ENCODE measurements around the gene SNX19. TPM values are rescaled to one million over a fixed set of nuclear protein-coding genes. Genes with fewer than 3 reads are reported as not detected.
"Not testable (repeated sequence)": the region's sequence is repeated elsewhere in the genome, so short reads cannot be mapped to it uniquely, and the experiment has no call there.

SNX19 gene
- total RNA-seq, 1 donor from 2014 or later: 59.7 TPM

DNA sequence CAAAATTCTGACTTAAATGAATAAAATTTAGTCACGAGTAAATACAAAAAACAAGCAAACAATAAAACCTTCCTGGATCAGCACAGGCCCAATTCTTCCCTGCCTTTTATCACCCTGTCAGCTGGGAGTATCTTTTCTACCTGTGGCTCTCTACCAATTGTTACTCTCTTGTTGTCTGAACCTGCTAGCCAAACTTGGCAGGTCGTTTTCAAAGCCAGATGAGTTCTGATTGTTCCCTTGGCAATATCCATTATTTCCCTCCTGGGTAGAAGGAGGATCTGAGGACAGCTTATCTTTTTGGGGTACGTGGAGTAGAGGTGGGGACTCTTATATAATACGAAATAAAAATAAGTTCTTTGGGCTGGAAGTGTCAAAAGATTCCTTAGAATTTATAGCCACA lies 40.2 kb downstream of the SNX19 start:
- intact Hi-C loops (cut with micrococcal nuclease): loop anchor here (10.0 kb wide), 1 partner anchor 661 kb away; no protein-coding TSS in a partner anchor
- DNase-seq (no peak), ATAC-seq (peak; percentile 22)

DNA sequence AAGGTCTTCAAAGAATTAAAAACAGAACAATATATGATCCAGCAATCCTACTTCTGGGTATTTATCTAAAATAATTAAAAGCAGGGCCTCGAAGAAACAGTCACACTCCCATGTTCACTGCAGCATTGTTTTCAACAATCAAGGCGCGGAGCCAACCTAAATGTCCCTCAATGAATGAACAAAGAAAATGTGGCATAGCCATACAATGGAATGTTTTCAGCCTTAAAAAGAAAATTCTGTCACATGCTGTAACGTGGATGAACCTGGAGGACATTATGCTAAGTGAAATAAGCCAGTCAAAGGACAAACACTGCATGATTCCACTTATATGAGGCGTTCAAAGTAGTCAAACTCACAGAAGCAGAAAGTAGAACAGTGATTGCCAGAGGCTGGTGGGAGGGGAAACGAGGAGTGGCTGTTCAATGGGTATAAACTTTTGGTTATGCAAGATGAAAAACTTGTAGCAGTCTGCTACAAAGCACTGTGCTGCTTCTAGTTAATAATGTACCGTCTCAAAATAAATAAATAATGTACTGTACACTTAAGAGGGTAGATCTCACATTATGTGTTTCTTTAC lies 41.2 kb downstream of the SNX19 start:
- intact Hi-C loops (cut with micrococcal nuclease): loop anchor here (10.0 kb wide), 1 partner anchor 660 kb away; no protein-coding TSS in a partner anchor
- no peak for DNase-seq
- ATAC-seq: no peak

DNA sequence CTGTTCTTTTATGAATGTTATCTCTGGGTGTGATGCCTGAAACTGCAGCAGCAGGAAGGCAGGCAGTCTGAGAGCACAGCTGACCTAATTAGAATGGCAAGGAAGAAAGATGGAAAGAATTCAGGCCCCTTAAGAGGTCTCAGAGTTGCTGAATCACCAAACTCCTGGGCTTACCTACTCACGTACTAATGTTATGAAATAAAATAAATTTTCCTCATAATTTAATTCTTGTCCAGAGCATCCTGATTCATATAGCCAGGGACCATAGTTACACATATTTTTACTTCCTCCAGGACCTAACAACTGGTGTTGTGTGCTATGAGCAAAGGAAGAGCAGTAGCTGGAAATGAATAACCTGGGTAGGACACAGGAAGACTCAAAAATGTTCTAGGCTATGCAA lies 41.9 kb downstream of the SNX19 start:
- no peak for DNase-seq
- ATAC-seq: no peak
- intact Hi-C loops (cut with micrococcal nuclease): loop anchor here (10.0 kb wide), 1 partner anchor 660 kb away; no protein-coding TSS in a partner anchor

DNA sequence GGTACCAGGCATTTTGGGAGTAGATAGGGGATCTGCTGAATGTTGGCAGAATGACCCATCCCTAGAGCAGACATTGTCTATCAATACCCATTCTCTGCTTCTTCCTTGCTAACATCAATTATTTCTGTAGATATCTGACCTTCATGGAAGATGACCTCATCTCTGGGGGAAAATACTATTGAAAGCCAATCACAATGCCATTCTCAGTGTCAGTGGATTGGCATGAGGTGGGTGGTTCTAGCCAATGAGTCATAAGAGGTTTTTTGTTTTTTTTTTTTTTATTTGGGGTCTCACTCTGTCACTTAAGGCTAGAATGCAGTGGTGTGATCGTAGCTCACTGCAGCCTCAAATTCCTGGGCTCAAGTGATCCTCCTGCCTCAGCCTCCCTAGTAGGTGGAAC lies 42.5 kb downstream of the SNX19 start:
- intact Hi-C loops (cut with micrococcal nuclease): loop anchor here (10.0 kb wide), 1 partner anchor 659 kb away; no protein-coding TSS in a partner anchor
- no peak for ATAC-seq

DNA sequence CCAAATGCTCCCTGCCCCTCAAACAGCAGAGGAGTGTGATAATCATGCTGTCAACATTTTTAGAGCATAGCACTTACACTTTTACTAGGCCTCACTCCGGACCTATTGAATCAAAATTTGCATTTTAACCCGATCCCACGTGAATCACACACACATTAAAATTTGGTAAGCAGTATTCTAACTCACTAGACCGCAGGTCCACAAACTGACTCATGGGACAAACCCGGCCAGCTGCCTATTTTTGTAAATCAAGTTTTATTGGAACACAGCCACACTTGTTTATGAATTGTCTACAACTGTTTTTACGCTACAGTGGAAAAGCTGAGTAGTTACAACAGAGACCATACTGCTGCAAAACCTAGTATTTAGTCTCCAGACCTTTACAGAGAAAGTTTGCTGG lies 43.3 kb downstream of the SNX19 start:
- peak; percentile 15 for ATAC-seq
- intact Hi-C loops (cut with micrococcal nuclease): loop anchor here (10.0 kb wide), 1 partner anchor 658 kb away; no protein-coding TSS in a partner anchor
- DNase-seq: no peak

More for the DNA sequence above, 42.5 kb downstream of the SNX19 start:
- no peak for DNase-seq

DNA sequence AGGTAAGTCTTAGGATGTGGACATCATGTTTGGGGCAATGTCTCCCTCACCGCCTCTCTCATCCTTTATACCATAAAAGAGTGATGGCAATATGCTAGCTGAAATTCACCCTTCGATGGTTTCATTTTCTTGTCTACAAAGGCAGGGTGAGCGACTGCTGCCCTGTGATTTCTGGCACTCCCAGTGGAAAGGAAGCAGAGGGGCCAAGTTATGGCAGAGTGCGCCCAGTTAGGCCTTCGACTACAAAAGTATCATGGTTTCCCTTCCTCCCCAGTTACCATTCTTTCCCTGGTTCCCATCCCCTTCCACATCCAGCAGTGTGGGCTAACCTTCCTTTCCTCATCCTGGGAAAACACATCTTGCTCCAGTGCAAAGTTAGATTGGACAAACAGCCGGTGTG lies 43.8 kb downstream of the SNX19 start:
- intact Hi-C loops (cut with micrococcal nuclease): loop anchor here (10.0 kb wide), 1 partner anchor 658 kb away; no protein-coding TSS in a partner anchor
- no peak for DNase-seq
- peak; percentile 50 for ATAC-seq

DNA sequence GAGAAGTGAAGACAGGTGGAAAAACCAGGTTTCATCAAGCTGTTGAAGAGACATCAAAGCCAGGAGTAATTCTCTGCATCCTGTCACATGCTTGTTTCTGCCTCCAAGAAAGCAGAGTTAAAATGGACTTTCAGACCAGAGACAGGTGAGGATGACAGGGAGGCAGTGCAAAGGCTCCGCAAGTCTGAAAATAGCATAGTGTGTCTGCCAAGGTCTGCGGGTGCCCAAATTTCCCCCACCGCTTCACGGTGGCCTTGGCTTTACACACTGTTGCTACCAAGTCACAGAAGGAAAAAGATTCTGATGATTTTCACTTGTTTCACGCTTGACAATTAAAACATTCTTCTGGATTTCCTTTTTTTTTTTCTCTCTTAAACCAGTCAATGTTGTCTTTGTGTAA lies 44.2 kb downstream of the SNX19 start:
- peak; percentile 85 for ATAC-seq
- intact Hi-C loops (cut with micrococcal nuclease): loop anchor here (10.0 kb wide), 1 partner anchor 657 kb away; no protein-coding TSS in a partner anchor

DNA sequence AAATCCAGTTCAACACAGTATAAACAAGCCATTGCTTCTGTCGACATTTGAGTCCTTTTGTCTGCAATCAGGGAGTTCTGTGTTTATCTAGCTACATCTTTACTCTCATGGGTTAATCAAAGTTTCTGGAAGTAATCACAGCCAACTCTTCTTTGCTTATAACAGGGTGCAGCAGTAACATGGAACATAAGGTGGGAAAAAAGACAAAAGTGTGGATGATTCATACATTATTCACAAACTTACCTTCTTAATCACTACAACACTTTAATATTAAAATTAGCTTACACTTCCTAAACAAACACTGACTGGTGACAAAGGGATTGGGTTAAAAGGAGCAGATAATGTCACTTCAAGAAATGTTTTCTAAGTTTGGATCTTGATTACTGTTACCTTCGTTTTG lies 44.7 kb downstream of the SNX19 start:
- DNase-seq: no peak
- intact Hi-C loops (cut with micrococcal nuclease): loop anchor here (10.0 kb wide), 1 partner anchor 657 kb away; no protein-coding TSS in a partner anchor
- ATAC-seq: no peak

More for the DNA sequence above, 44.2 kb downstream of the SNX19 start:
- peak; percentile 49 for DNase-seq

DNA sequence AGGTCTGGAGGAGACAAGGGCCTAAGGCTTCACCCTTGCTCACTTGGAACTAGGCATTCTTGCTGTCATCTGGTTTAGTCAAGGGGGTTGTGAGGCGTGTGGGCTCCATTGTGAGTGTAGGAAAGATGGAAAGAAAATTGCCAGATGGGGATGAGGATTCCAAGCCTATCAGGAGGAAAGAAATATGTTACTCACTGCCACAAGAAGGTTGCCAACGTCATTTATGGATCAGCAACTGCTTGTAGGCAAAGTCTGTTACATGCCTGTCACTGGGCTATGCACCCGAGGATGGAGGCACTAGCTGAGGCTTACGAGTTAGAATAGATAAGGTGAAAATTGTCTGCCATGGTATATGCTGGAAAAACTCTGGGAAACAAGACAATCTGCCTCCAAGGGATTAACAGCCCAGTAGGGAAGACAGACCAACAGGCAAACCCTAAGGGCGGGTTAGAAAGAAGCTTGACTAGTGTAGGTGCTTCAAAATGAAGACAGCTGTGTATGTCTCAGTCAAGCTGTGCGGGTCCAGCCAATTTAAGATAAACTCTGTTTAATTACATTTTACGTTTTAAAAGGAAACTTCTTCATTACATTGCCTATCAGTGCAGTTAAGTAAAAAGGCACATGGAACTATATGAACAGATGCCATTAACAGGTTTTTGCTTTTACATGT lies 47.4 kb downstream of the SNX19 start:
- intact Hi-C loops (cut with micrococcal nuclease): no loop called here
- DNase-seq (no peak), ATAC-seq (no peak)

DNA sequence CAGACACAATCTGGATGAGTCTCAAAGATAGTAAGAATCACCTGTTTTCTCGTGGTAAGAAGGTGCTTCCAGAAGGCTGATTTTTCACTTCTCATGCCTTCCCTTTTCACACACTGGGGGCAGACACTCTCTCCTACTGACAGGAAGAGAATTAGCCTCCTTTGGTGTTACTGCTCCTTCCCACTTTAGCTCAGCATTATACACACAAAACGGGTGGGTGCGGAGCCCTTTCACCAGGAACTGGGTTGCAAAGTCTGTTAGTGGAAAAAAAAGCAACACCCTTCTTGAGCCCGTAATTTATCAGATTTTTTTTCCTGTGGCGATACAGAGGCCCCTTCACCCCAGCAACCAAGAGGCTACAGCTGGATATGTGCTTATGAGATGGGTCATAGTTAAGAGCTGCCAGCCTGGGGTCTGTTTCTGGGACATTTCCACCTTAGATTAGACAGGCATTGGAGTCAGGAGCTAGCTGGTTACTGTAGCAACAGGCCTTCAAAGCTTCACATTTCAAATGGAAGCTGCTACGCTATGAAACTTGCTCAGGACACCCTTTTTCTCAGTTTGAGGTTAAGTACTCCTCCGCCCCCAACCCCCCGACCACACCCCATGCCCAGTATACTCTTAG lies 48.1 kb downstream of the SNX19 start:
- intact Hi-C loops (cut with micrococcal nuclease): no loop called here
- no peak for DNase-seq
- ATAC-seq: no peak

DNA sequence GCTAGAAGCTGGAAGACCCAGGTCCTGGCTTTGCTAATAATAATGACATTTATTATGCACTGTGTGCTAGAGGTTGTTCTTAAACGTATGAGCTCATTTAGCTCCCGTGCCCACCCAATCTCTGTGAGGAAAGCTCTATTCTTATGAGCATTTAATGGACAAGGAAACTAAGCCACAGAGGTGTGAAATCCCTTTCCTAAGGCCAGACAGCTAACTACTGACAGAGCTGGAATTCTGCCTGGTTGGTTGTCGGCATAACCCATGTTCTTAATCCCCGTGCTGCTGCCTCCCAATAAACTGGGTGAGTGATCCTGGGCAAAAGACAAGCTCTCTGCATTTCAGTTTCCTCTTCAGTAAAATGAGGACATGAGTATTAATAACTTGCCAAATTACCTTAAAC lies 49.4 kb downstream of the SNX19 start:
- DNase-seq (no peak), ATAC-seq (peak; percentile 25)
- intact Hi-C loops (cut with micrococcal nuclease): no loop called here

DNA sequence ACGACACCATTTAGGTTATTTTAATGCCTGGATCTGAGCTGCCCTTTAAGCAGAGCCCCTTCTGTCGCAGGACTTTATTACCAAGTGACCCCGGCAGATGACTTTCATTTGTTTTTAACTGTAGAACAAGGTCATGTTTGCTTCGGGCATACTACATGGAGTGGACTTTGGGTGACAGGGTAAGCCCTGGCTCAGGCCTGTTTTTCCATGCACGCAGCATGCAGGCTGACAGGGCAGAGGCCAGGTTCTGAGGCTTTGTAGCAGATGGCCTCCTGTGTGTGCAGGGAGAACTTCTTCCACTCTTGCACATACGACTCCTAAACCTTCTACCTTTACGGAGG lies 50.5 kb downstream of the SNX19 start:
- intact Hi-C loops (cut with micrococcal nuclease): no loop called here
- ATAC-seq (peak; percentile 75), DNase-seq (peak; percentile 51)

DNA sequence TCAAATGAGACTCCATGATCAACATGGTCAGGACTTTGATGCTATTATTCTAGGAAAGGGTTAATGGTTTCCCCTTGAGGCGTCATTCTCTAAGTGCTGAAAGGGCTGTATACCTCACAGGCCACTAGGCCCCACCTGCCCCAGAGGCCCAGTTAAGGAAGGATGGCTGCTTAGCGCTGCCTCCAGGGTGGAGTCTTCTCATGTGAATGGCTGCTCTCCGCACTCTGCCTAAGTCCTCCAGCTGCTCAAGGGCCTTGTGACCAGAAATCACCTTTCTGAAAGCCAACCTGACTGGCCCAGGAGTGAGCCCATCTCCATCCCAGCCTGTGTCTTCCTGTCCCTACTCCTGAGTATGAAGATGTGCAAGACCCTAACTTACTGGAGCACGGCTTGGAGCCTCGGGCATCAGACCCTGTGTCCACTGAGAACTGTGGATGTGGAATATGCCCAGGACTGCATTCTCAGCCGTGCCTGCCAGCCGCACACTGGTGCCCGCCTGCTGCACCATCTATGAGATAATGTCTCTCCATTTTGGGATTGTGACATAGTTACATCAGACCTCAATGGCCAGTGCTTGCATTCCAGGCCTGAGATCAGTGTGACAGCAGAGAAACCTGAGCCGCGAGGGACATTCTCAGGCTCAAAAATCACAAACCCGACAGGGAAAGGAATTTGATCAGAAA lies 51.0 kb downstream of the SNX19 start:
- ATAC-seq (peak; percentile 89), DNase-seq (peak; percentile 80)
- intact Hi-C loops (cut with micrococcal nuclease): no loop called here

DNA sequence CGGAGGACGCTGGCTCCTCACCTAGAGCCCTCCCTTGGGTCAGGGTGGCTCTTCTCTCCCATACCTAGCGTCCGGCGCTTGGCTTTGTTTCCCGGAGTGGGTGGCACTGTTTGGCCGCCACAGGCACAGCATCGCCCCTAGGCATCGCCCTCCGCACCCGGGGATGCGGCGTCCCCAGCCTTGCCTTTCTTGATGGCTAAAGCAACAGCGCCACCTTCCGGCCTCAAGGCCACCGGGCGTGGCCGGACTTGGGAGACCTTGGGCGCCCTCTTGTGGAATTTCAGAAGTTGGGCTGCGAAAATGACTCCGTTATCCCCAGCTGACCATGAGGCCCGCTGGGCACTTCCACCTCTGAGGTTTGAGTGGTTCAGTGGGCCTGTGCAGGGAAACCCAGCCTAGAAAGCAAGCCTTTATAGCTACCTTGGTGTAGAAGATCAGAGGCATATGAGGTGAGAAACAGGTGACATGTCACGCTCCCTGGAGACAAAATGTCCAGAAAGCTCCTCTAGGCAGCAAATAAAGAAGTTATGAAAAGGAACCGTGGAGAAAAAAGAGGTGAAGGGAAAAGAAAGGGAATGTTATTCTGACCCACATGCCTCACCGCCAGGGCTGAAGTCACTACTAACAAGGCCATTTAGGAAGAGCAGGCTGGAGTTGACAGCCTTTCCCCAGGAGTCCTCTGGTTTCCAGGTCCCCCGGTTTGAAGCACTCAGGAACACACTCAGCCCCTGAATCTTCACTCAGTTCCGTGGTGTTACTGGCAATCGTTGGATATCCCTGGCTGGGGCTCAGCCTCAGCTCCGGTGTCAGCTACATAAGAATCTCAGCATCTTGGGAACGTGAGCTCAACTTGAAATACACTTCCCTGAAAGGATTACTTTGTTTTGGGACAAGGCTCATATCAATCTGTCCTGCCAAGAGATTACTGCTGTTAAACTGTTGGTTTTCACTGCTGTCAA lies 54.1 kb downstream of the SNX19 start:
- peak; percentile 95 for DNase-seq
- peak; percentile 47 for ATAC-seq
- intact Hi-C loops (cut with micrococcal nuclease): loop anchor here (2.0 kb wide), 1 partner anchor 425 kb away; no protein-coding TSS in a partner anchor

DNA sequence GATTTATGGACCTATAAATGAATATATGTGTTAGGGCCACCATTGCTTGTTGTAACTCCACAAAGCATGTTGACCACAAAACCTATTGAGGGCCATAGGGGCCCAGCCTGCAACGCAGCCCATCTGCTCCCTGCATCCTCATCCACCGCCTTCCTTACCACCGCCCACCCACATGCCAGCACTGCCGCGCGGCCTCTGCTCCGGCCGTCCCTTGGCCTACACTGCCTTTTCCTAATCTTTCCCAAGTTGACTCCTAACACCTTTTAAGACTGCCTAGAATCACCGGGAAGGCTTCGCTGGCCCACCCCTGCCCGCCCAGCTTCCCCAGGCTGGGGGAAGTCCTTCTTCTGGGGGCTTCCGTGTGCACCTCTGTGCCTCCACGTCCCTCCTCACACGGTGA lies 55.0 kb downstream of the SNX19 start:
- ATAC-seq (no peak), DNase-seq (no peak)
- intact Hi-C loops (cut with micrococcal nuclease): loop anchor here (2.0 kb wide), 1 partner anchor 424 kb away; no protein-coding TSS in a partner anchor

DNA sequence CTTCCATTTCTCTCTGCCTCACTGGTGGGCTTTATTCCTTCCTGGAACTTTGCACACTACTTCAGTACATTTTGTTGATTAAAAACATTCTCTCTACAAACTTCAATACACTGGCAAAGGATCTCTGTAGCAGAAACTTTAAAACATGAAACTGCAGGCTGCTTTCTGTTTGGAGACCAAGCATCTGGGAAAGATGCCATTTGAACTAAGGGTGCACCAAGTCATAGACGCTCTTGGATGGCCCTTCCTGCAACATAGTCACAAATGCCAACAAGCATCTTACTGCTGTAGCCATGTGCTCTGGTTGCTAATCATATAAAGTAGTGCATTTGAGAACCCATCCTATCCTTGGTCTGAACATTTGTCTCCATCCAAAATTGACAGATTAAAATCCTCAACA lies 56.4 kb downstream of the SNX19 start:
- DNase-seq (no peak), ATAC-seq (no peak)
- intact Hi-C loops (cut with micrococcal nuclease): loop anchor here (2.0 kb wide), 1 partner anchor 423 kb away; no protein-coding TSS in a partner anchor

DNA sequence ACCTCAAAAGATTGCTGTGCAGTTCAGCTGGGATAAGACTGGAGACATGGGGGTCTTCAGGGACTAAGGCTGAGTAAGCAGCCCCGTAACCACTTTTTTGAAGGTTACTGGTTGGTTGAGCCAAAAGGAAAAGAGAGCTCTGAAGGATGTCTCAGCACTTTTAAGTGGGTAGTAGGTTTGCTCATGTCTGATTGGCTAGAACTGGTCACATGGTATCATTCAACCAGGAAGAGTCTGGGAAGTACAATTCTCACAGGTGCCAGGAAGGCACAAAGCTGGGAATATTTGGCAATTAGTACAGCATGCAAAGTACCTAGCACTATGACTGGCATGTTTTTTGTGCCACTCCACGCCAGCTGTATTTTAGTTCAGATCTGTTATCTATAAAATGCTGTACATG lies 58.1 kb downstream of the SNX19 start:
- DNase-seq (no peak), ATAC-seq (no peak)
- intact Hi-C loops (cut with micrococcal nuclease): no loop called here

DNA sequence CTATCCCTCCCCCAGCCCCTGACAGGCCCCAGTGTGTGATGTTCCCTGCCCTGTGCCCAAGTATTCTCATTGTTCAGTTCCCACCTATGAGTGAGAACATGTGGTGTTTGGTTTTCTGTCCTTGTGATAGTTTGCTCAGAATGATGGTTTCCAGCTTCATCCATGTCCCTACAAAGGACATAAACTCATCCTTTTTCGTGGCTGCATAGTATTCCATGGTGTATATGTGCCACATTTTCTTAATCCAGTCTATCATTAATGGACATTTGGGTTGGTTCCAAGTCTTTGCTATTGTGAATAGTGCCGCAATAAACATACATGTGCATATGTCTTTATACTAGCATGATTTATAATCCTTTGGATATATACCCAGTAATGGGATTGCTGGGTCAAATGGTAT lies 60.6 kb downstream of the SNX19 start:
- DNase-seq; intact Hi-C loops (cut with micrococcal nuclease); ATAC-seq: not testable (repeated sequence)
